Muscle layer of duodenum (tissue), 2 donors: ENCODE data around the gene MUC13.

Experiments used
- H3K27ac ChIP-seq: one replicate; pipeline ENCODE4 v1.7.0; 2013; ENCODE audit warnings: mild to moderate bottlenecking, low read length
- H3K27me3 ChIP-seq: one replicate; pipeline ENCODE4 v1.7.0; 2013; ENCODE audit warnings: low read depth, mild to moderate bottlenecking, control low read depth, low read length
- H3K36me3 ChIP-seq, 2 donors: one replicate each; pipeline ENCODE4 v1.7.0; 2013; ENCODE audit warnings: low read length in 2 of 2, control low read depth in 1 of 2, mild to moderate bottlenecking in 1 of 2; ENCODE audit not compliant: insufficient read depth in 2 of 2, control insufficient read depth in 1 of 2
- H3K4me1 ChIP-seq, 2 donors: one replicate each; pipeline ENCODE4 v1.7.0; 2013; ENCODE audit warnings: low read length in 2 of 2, mild to moderate bottlenecking in 2 of 2, control low read depth in 1 of 2, moderate library complexity in 1 of 2; ENCODE audit not compliant: insufficient read depth in 2 of 2, control insufficient read depth in 1 of 2
- H3K4me3 ChIP-seq, 2 donors: one replicate each; pipeline ENCODE4 v1.7.0; 2013; ENCODE audit warnings: low read length in 2 of 2, low read depth in 1 of 2, mild to moderate bottlenecking in 1 of 2
- H3K9me3 ChIP-seq, 2 donors: one replicate each; pipeline ENCODE4 v1.7.0; 2013; ENCODE audit warnings: low read length in 2 of 2, control low read depth in 1 of 2, mild to moderate bottlenecking in 1 of 2; ENCODE audit not compliant: control insufficient read depth in 1 of 2
- donor health status: healthy.

The MUC13 gene

GRCh38 chr3:124923833-124924232 lies 10.7 kb downstream of the MUC13 start:
- no peak overlapping the region for H3K27ac ChIP-seq
- no peaks in the 10 kb centered on the region for H3K27me3 ChIP-seq
- H3K4me3 ChIP-seq, result no peak overlapping the region
- H3K4me1 ChIP-seq, result no peaks in the 10 kb centered on the region
- H3K36me3 ChIP-seq, result no peaks in the 10 kb centered on the region
- no peaks in the 10 kb centered on the region for H3K9me3 ChIP-seq

- Histone ChIP-seq H3K27me3 (no peaks in the 10 kb centered on the region), H3K4me1 (no peaks in the 10 kb centered on the region), H3K27ac (no peak overlapping the region), H3K9me3 (no peaks in the 10 kb centered on the region), H3K4me3 (no peak overlapping the region), H3K36me3 (no peaks in the 10 kb centered on the region)
Observed at GRCh38 chr3:124920718-124921117, 13.8 kb downstream of the MUC13 start.

- Histone ChIP-seq H3K36me3 (no peaks in the 10 kb centered on the region), H3K27me3 (no peaks in the 10 kb centered on the region), H3K9me3 (no peaks in the 10 kb centered on the region), H3K4me3 (no peak overlapping the region), H3K27ac (no peak overlapping the region), H3K4me1 (no peaks in the 10 kb centered on the region)
Observed at GRCh38 chr3:124919756-124920155, 14.8 kb downstream of the MUC13 start.

GRCh38 chr3:124918524-124918923 lies 16.0 kb downstream of the MUC13 start:
- no peaks in the 10 kb centered on the region for H3K4me1 ChIP-seq
- H3K4me3 ChIP-seq, result no peak overlapping the region
- no peaks in the 10 kb centered on the region for H3K9me3 ChIP-seq
- H3K36me3 ChIP-seq, result no peaks in the 10 kb centered on the region
- H3K27me3 ChIP-seq, result no peaks in the 10 kb centered on the region
- no peak overlapping the region for H3K27ac ChIP-seq

- no peaks in the 10 kb centered on the region for H3K4me1 ChIP-seq
- no peaks in the 10 kb centered on the region for H3K27me3 ChIP-seq
- no peaks in the 10 kb centered on the region for H3K9me3 ChIP-seq
- H3K27ac ChIP-seq, result no peak overlapping the region
- H3K4me3 ChIP-seq, result no peak overlapping the region
- peaks cover 0 to 3% of the 10 kb centered on the region in 2 donors for H3K36me3 ChIP-seq
Observed at GRCh38 chr3:124916837-124917409, 17.6 kb downstream of the MUC13 start.

GRCh38 chr3:124915254-124915653 lies 19.3 kb downstream of the MUC13 start:
- Histone ChIP-seq H3K4me3 (no peak overlapping the region), H3K36me3 (peaks cover 0 to 3% of the 10 kb centered on the region in 2 donors), H3K4me1 (no peaks in the 10 kb centered on the region), H3K27ac (no peak overlapping the region), H3K27me3 (no peaks in the 10 kb centered on the region), H3K9me3 (no peaks in the 10 kb centered on the region)

- no peaks in the 10 kb centered on the region for H3K4me1 ChIP-seq
- no peaks in the 10 kb centered on the region for H3K27me3 ChIP-seq
- peaks cover 0 to 3% of the 10 kb centered on the region in 2 donors for H3K36me3 ChIP-seq
- H3K27ac ChIP-seq, result no peak overlapping the region
- no peaks in the 10 kb centered on the region for H3K9me3 ChIP-seq
- no peak overlapping the region for H3K4me3 ChIP-seq
Observed at GRCh38 chr3:124907957-124908356, 26.6 kb downstream of the MUC13 start.

GRCh38 chr3:124904835-124905492 lies 29.6 kb downstream of the MUC13 start:
- Histone ChIP-seq H3K36me3 (no peaks in the 10 kb centered on the region), H3K27me3 (no peaks in the 10 kb centered on the region), H3K9me3 (no peaks in the 10 kb centered on the region), H3K4me1 (peaks cover 0 to 4% of the 10 kb centered on the region in 2 donors), H3K27ac (no peak overlapping the region), H3K4me3 (no peak overlapping the region)

- Histone ChIP-seq H3K9me3 (no peaks in the 10 kb centered on the region), H3K27ac (no peak overlapping the region), H3K4me1 (peaks cover 0 to 4% of the 10 kb centered on the region in 2 donors), H3K4me3 (no peak overlapping the region), H3K27me3 (no peaks in the 10 kb centered on the region), H3K36me3 (no peaks in the 10 kb centered on the region)
Observed at GRCh38 chr3:124903896-124904834, 30.4 kb downstream of the MUC13 start.

GRCh38 chr3:124896824-124897526 lies 37.6 kb downstream of the MUC13 start:
- no peaks in the 10 kb centered on the region for H3K27me3 ChIP-seq
- H3K36me3 ChIP-seq, result no peaks in the 10 kb centered on the region
- no peak overlapping the region for H3K4me3 ChIP-seq
- H3K9me3 ChIP-seq, result no peaks in the 10 kb centered on the region
- peaks cover 0 to 4% of the 10 kb centered on the region in 2 donors for H3K4me1 ChIP-seq
- H3K27ac ChIP-seq, result no peak overlapping the region

- H3K4me3 ChIP-seq, result no peak overlapping the region
- H3K27ac ChIP-seq, result no peak overlapping the region
- H3K4me1 ChIP-seq, result no peaks in the 10 kb centered on the region
- H3K27me3 ChIP-seq, result no peaks in the 10 kb centered on the region
- no peaks in the 10 kb centered on the region for H3K36me3 ChIP-seq
- no peaks in the 10 kb centered on the region for H3K9me3 ChIP-seq
Observed at GRCh38 chr3:124895756-124896155, 38.8 kb downstream of the MUC13 start.
